Adrenal gland (tissue), 12 donors: ENCODE results near the gene ACTG1. TPM values are rescaled to one million over a fixed set of nuclear protein-coding genes. Genes with fewer than 3 reads are reported as not detected.

Experiments used
- DNase-seq, 7 donors: peaks; one replicate each; pipeline ENCODE4 v3.0.0-alpha.2; 2019 to 2020
- H3K27ac ChIP-seq, 5 donors: fragments of 200-600 bp; sonication (generic) in 4 of 5; 1 replicate in 3 of 5; 2 replicates in 2 of 5; pipeline versions ENCODE4 v1.5.1 to v1.8.0; 2016 to 2020; ENCODE audit warnings: mild to moderate bottlenecking in 1 of 5
- H3K27me3 ChIP-seq: fragments of 200-600 bp; 2 replicates; pipeline ENCODE4 v1.8.0; 2021
- H3K36me3 ChIP-seq, 2 donors: fragments of 200-600 bp; replicated peaks in 1 of 2; 1 replicate in 1 of 2; 2 replicates in 1 of 2; pipeline versions ENCODE4 v1.5.1 to v1.8.0; 2018 to 2022
- H3K4me1 ChIP-seq, 2 donors: fragments of 200-600 bp; replicated peaks in 1 of 2; 1 replicate in 1 of 2; 2 replicates in 1 of 2; pipeline versions ENCODE4 v1.5.1 to v1.8.0; 2018 to 2021
- H3K4me3 ChIP-seq, 4 donors: fragments of 200-600 bp; sonication (generic) in 3 of 4; one replicate each; pipeline ENCODE4 v1.5.1; 2016 to 2018
- H3K9me3 ChIP-seq, 3 donors: fragments of 200-600 bp; sonication (generic) in 1 of 3; replicated peaks in 1 of 3; 1 replicate in 2 of 3; 2 replicates in 1 of 3; pipeline versions ENCODE4 v1.5.1 to v1.8.0; 2016 to 2021
- POLR2A ChIP-seq, 2 donors: fragments of 450-650 bp; IDR thresholded peaks; one replicate each; pipeline ENCODE4 v1.6.1; 2017; ENCODE audit warnings: antibody characterized with exemption in 2 of 2, mild to moderate bottlenecking in 2 of 2, moderate library complexity in 1 of 2
- WGBS, 4 donors: extraction: QIAGEN DNeasy Blood & Tissue Kit in 2 of 4; methylation state at CpG; one replicate each; pipeline versions ENCODE4 v1.1.5 to v1.1.7; 2013 to 2017; 5-methylcytosine and 5-hydroxymethylcytosine counted together
- intact Hi-C, 2 donors: fragments of 100-400 bp; cut with DNase I; formaldehyde crosslinking; loops; one replicate each; pipeline versions ENCODE4 v1.14.1 to v1.15.0; 2022 to 2023
- polyA plus RNA-seq, 3 donors: library from polyadenylated mRNA; stranded (reverse); fragments of 200-250 nt in 2 of 3; fragments of 350-450 nt in 1 of 3; fragmentation: Illumina TruSeq in 1 of 3; extraction: RNeasy Lipid Tissue Mini Kit (QIAGEN cat#74804) in 1 of 3; gene quantifications; one replicate each; pipeline ENCODE4 v1.2.3, GENCODE V29; 2013 to 2014
- total RNA-seq, 9 donors: library from RNA; depleted of rRNA in 4 of 9; stranded (reverse); fragments of >200 nt in 4 of 9; fragments of 120-200 nt in 1 of 9; fragmentation: NEBNext Ultra II Directional in 1 of 9; extraction: Animal tissue kit (Norgen Biotek cat#: 25700) in 1 of 9; gene quantifications; one replicate each; pipeline versions ENCODE4 v1.1.0 to v1.2.4, GENCODE V29; 2013 to 2023
- TF ChIP-seq, protein P1 (sequence below), 6 experiments: fragments of 450-650 bp in 4 of 6; fragments of 200-600 bp in 2 of 6; sonication (generic) in 1 of 6; IDR thresholded peaks; 1 replicate in 5 of 6; 2 replicates in 1 of 6; pipeline versions ENCODE4 v1.5.1 to v1.8.0; 2016 to 2021; ENCODE audit warnings: antibody characterized with exemption in 6 of 6, mild to moderate bottlenecking in 2 of 6, moderate library complexity in 1 of 6
- donor health status: healthy with polysubstance abuse.
- donor health status: Bipolar disorder and iron deficiency.
- donor health status: DM: yes; HTN: yes; CAD: no.
- donor health status: DM: no; HTN: no; CAD: no.
- donor health status: DM: no; HTN: no; CAD: no.
- donor health status: DM: yes; HTN: yes; CAD: no.

The ACTG1 gene
- total and polyA plus RNA-seq, 12 donors = 828 to 6,446 (median 2,144) TPM

- H3K27ac ChIP-seq = no peak overlapping the region
- TF ChIP-seq POLR2A (IDR thresholded peaks at IDR 0.05) = no peak
- TF ChIP-seq, protein P1, sequence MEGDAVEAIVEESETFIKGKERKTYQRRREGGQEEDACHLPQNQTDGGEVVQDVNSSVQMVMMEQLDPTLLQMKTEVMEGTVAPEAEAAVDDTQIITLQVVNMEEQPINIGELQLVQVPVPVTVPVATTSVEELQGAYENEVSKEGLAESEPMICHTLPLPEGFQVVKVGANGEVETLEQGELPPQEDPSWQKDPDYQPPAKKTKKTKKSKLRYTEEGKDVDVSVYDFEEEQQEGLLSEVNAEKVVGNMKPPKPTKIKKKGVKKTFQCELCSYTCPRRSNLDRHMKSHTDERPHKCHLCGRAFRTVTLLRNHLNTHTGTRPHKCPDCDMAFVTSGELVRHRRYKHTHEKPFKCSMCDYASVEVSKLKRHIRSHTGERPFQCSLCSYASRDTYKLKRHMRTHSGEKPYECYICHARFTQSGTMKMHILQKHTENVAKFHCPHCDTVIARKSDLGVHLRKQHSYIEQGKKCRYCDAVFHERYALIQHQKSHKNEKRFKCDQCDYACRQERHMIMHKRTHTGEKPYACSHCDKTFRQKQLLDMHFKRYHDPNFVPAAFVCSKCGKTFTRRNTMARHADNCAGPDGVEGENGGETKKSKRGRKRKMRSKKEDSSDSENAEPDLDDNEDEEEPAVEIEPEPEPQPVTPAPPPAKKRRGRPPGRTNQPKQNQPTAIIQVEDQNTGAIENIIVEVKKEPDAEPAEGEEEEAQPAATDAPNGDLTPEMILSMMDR (IDR thresholded peaks at IDR 0.05) = no peak
- peaks cover 4% of the 10 kb centered on the region for H3K27me3 ChIP-seq
- no peak overlapping the region for H3K4me3 ChIP-seq
- WGBS, 4 donors = 79 to 90% (median 88%) methylated on average over 5 to 15 of the region's 15 CpGs
- peaks cover 0 to under 1% of the 10 kb centered on the region in 2 donors for H3K4me1 ChIP-seq
- H3K9me3 ChIP-seq = no peaks in the 10 kb centered on the region
- DNase-seq = no peak
- intact Hi-C loops = no loop called here
- H3K36me3 ChIP-seq = peaks cover 0 to 65% of the 10 kb centered on the region in 2 donors
Observed at GRCh38 chr17:81542431-81543338, 30.1 kb upstream of the ACTG1 start.

- intact Hi-C loops = no loop called here
- Histone ChIP-seq H3K4me1 (peaks cover 0 to 13% of the 10 kb centered on the region in 2 donors), H3K27me3 (peaks cover 18% of the 10 kb centered on the region), H3K36me3 (peaks cover 0 to 49% of the 10 kb centered on the region in 2 donors), H3K9me3 (no peaks in the 10 kb centered on the region), H3K4me3 (no peak overlapping the region), H3K27ac (no peak overlapping the region)
- DNase-seq = no peak
- TF ChIP-seq POLR2A (IDR thresholded peaks at IDR 0.05) = no peak
- TF ChIP-seq, protein P1 (IDR thresholded peaks at IDR 0.05) = no peak
- WGBS, 4 donors = 50 to 93% (median 93%) methylated on average over 1 to 17 of the region's 17 CpGs
Observed at GRCh38 chr17:81541123-81541522, 28.5 kb upstream of the ACTG1 start.

GRCh38 chr17:81540676-81541027, 28.1 kb upstream of the ACTG1 start:
- H3K4me1 ChIP-seq = peaks cover 0 to 14% of the 10 kb centered on the region in 2 donors
- intact Hi-C loops = no loop called here
- TF ChIP-seq POLR2A (IDR thresholded peaks at IDR 0.05) = no peak
- H3K27me3 ChIP-seq = peaks cover 21% of the 10 kb centered on the region
- 93 to 97% (median 95%) methylated on average over 5 to 14 of the region's 14 CpGs for WGBS, 4 donors
- peaks cover 0 to 44% of the 10 kb centered on the region in 2 donors for H3K36me3 ChIP-seq
- H3K27ac ChIP-seq = no peak overlapping the region
- H3K4me3 ChIP-seq = no peak overlapping the region
- H3K9me3 ChIP-seq = no peaks in the 10 kb centered on the region
- no peak for DNase-seq

GRCh38 chr17:81539961-81540675, 27.5 kb upstream of the ACTG1 start:
- Histone ChIP-seq H3K4me1 (peaks cover 0 to 14% of the 10 kb centered on the region in 2 donors), H3K27ac (no peak overlapping the region), H3K36me3 (peaks cover 0 to 39% of the 10 kb centered on the region in 2 donors), H3K9me3 (no peaks in the 10 kb centered on the region), H3K27me3 (peaks cover 21% of the 10 kb centered on the region), H3K4me3 (no peak overlapping the region)
- WGBS, 4 donors = 92 to 96% (median 94%) methylated on average over 13 to 28 of the region's 28 CpGs
- intact Hi-C loops = no loop called here
- DNase-seq = no peak
- TF ChIP-seq, protein P1 (IDR thresholded peaks at IDR 0.05) = no peak
- no peak for TF ChIP-seq POLR2A (IDR thresholded peaks at IDR 0.05)
